Right hindlimb (tissue), 1 donor: ENCODE data around the gene MYF5.

Experiments
- DNase-seq: peaks from one replicate; pipeline ENCODE4 v3.0.0-alpha.2; 2018

Gene MYF5

GRCh38 chr12:80708259-80708974 lies 8.3 kb upstream of the MYF5 start:
- DNase-seq = peak; percentile 67

GRCh38 chr12:80708975-80709328 lies 7.8 kb upstream of the MYF5 start:
- DNase-seq = no peak

DNA sequence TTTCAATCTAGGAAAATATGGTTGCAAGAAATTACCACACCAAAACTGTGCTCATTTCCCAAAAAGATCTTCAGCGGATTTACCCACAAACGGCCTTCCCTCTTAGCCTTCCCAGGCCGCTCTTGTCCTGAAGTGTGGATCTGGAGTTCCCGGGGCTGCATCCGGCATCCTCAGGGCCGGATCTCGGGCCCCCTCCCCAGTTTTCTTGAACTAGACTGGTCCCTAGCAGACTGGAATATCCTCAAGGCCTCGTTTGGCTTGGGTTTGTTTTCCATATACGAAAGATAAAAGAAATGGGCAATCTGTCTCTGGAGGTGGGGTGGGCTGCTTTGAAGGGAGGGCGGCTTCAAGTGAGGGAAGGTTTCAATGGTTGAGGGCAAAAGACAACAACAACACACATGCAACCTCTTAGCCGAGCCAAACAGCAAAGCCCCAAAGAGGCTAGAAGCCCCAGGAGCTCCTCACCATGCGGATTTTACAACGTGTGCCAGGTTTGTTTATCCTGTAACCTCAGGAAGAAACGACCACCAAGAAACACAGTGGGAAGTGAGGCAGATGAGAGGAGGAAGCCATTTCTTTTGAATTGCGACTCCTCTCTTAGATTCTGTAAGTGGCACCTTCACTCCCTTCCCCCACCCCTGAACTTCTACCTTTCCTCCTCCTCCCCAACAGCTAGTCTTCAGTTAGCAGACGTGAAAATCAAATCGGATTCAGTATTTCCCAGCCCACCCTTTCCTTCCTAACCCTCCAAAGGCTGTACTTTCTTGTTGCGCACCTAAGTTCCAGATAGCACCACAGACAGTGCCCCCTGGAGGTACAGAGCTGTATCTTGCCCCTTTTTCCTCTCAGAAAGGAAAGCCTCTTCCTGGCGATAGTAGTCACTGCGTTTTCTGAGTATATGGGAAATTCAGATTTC lies 6.6 kb upstream of the MYF5 start:
- no peak for DNase-seq

- no peak for DNase-seq
Observed at GRCh38 chr12:80710727-80711449, 5.8 kb upstream of the MYF5 start.

- no peak for DNase-seq
Observed at GRCh38 chr12:80711866-80712265, 4.8 kb upstream of the MYF5 start.

DNA sequence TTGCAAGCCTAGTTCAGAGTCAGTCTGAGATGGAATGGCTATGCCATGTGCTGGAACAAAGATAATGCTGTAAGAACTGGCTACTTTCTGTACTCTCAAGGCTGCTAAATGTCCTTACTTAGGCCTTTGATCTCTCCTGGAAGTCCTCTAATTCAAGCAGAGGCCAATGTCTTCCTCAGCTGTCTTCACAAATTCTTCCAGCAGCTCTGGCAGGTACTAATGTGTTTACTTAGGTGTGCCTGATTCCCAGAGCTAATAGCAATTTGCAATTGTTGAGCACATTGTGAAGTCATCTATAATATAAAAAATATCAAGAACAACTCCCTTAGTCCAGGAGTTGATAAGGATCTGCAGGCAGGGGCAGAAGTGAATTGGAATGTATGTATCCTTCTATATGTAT lies 3.8 kb upstream of the MYF5 start:
- no peak for DNase-seq

- no peak for DNase-seq
Observed at GRCh38 chr12:80713419-80713818, 3.3 kb upstream of the MYF5 start.

DNA sequence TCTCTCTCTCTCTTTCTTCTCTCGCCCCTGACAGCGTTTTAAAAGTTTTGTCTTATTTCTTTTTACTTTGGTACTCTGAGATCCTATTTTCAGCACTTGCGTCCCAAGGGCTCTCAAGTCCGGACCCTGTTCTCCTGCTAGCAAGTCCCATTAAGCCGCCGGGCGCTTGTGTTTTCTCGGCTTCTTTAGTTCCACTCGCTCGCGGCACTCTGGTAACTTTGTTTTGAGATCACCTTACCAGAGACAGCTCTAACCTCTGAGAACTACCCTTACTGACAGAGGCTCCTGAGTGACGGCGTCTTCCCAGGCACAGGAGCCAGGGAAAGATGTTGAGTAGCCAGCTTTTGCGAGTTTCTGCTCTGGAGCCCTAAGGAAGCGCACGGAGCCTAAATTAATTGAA lies 2.7 kb upstream of the MYF5 start:
- no peak for DNase-seq

DNA sequence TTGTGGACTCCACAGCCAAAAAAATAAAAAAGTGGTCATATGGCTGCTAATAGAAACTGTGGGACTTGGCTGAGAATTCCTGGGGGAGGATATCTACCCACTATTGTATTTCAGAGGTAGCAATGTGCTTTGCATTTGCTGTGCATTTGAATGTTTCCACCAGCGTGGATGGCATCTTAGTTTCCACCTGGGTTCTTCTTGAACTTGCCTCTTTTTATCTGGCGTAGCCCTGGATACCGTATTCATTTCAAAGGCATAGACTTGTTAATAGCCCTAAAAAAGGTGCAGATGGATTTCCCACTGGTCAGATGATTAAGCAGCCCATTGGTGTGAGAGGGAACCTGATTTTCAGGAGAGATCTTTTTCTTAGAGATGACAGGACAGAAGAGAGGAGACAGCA lies 1.9 kb upstream of the MYF5 start:
- no peak for DNase-seq

- DNase-seq = peak; percentile 52
Observed at GRCh38 chr12:80715713-80716249, 931 bp upstream of the MYF5 start.

- no peak for DNase-seq
Observed at GRCh38 chr12:80717856-80718255, 1.1 kb downstream of the MYF5 start.

GRCh38 chr12:80720516-80720915 lies 3.8 kb downstream of the MYF5 start:
- DNase-seq = no peak

GRCh38 chr12:80721326-80721725 lies 4.6 kb downstream of the MYF5 start:
- no peak for DNase-seq

DNA sequence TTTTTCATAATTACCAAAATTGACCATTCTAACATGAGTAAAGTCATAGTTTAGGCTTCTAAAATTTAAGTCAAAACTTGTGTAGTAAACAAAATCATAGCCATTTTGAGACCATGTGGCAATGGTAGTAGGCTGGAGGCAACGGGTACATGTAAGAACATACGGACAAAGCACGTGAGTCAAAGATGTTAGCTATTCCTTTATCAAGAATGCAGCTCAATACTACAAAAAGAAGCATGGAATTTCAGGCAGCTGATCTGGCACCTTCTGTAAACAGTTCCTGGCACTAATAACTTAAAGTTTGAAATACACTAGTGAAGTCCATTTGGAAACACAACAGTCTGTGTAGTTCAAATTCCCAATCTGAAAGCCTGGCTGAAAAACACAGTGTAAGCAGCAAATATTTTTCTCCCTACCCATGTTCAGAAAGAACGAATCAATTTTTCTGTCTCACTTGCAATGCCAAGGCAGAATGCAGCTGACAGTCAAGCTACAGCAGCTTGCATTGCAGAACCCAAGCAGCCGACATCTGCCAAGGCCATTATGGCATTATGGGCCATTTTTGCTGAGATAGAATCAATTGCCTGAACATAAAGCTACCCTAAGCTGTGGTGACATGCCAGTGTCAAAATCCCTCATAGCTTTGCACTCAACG lies 29.3 kb downstream of the MYF5 start:
- peak; percentile 57 for DNase-seq

DNA sequence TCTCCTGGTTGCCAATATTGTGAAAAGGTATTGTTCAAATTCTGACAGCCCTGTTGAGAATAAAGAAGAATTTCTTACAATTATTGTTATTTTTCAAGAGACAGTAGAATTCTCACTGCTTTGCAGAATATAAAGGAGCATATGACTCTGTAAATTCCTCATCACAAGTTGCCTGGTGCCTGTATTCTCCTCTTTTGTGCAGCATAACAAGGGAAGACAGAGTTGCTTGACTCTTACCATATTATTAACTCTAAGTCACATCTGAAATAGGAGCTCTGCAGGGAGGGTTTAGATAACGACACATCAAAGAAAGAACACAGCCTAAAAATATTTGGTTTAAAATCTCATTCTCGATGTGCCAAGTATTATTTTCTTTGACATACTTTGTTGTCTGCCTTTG lies 31.1 kb downstream of the MYF5 start:
- no peak for DNase-seq

DNA sequence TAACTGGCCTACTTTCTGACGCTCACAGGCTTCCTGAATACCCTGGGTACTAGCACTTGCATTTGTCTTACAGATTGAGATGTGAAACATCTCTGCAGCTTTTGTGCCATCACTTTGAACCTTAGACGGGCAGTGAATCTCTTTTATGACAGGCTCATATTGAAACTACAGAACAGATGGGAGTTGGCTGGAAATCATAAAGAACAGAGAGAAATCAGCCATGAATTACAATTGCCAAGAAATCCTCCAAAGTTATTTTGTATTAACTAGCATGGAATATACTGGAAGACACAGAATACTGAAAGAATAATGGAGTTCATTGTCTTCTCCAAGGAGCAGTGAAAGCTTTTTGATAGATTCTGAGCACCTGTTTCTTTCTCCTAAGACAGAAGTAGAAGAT lies 32.7 kb downstream of the MYF5 start:
- no peak for DNase-seq

GRCh38 chr12:80752464-80752863 lies 35.8 kb downstream of the MYF5 start:
- no peak for DNase-seq

DNA sequence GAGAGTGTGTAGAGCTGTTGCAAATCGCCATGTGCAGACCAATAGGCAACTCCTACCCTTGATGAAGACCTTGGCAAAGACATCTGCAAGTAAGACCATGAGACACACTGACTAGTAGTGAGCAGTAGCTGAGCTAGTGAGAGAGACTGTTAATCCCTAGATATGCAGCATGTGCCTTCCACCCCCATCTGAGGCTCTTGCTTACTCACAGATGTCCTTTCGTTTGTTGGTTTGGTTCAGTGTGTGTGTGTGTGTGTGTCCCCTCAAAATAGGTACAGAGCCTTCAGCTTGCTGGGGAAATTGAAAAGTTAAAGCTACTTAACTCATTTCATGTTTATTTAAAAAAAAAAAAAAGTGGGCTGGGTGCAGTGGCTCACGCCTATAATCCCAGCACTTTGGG lies 37.6 kb downstream of the MYF5 start:
- DNase-seq = no peak

DNA sequence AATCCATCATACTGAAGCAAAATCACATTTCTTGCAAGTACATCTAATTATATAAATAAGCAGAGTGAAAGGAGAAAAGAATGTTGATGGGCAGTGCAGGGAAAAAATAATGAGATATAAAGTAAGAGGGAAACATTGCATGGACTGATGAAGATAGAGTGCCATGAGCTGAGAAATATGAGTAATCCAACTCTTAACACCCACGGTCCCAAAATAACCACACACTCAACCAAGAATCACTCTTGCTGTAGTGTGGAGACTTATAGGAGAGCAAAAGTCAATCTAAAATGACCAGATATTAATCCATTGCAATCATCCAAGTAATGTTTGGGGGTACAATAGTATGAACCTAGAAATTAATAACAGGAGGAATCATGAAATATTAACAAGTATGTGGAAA lies 40.2 kb downstream of the MYF5 start:
- DNase-seq = no peak

DNA sequence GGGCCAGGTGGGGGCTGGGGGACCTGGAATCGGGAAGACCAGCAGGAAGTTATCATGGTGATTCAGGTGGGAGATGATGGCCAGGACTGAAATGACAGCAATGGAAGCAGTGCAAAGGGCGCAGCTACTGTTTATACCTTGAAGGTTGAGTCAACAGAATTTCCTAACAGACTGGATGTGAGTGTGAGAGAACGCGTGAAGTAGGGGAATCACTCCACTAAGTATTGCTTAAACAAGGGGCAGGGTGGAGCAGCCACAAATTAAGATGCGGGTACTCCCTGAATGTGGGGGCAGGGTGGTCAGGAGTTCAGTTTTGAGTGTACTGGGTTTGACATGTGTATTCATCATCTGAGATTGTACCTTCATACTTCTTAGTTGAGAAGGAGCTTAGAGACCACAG lies 45.1 kb downstream of the MYF5 start:
- DNase-seq = no peak

DNA sequence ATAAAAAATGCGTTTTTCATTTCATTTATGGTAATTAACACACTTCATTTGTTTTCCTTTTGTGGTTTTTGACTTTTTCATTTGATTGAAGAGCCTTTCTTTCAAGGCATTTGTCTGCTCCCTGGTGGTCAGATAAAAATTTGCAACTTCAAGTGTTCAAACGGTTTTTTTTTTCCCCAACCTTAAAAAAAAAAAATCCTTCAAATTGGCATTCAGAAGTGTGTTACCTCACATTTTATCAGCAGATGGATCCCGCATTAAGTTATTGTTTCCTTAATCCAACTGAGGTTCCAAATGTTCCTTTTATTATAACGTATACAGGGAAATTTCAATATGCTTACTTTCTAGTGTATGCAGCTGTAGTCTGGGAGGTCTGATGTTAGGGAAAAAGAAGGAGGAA lies 47.2 kb downstream of the MYF5 start:
- DNase-seq = no peak

- no peak for DNase-seq
Observed at GRCh38 chr12:80766210-80766609, 49.5 kb downstream of the MYF5 start.

DNA sequence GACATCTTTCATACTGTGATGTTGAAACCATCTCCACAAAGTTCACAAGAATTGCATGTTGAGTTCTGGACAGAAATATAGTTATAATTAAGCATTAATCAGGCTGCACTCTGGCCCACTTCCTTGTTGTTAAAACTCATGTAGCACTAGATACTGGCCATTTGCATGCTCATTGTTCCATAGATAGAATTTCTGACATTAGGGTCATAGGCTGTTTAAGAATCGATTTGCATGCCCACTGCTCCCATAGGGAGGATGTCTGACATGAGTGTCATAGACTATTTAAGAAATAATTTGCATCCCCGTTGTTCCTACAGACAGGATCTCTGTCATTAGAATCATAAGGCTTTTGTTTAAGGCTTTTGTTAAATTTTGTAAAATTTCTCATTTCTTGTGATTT lies 50.2 kb downstream of the MYF5 start:
- DNase-seq = no peak
